GM12878 (cell line): Measurements from ENCODE around the gene LRRC74B. TPM values are rescaled to one million over a fixed set of nuclear protein-coding genes. Genes with fewer than 3 reads are reported as not detected.

ENCODE experiments used
- ATAC-seq: fragments of 200-7000 bp; cut with Tn5 transposase; 3 replicates; pipeline ENCODE4 v1.9.1; 2020; ENCODE audit warnings: mild to moderate bottlenecking, moderate library complexity
- BruUV-seq: library from RNA; stranded (reverse); fragments of 400-500 nt; replicated peaks from 2 replicates; lab custom pipeline; 2021; lab: Mats Ljungman, UMichigan
- CTCF ChIA-PET: fragments of 300-600 bp; sonication (Branson Sonifier 250); formaldehyde crosslinking; extraction: SDS; loops from one replicate; lab custom pipeline; 2021; ENCODE audit warnings: inconsistent platforms; lab: Yijun Ruan, JAX
- POLR2A ChIA-PET: fragments of 350-600 bp; formaldehyde crosslinking; extraction: SDS; loops from one replicate; lab custom pipeline; 2021; ENCODE audit warnings: inconsistent platforms; lab: Charles Lee
- RAD21 ChIA-PET: fragments of 300-600 bp; sonication (Branson Sonifier 250); formaldehyde crosslinking; loops from one replicate; lab custom pipeline; 2023; ENCODE audit warnings: antibody characterized with exemption; ENCODE audit not compliant: unreplicated experiment; lab: Charles Lee
- SMC1A ChIA-PET: fragments of 300-600 bp; sonication (Branson Sonifier 250); formaldehyde crosslinking; loops from one replicate; lab custom pipeline; 2023; ENCODE audit not compliant: unreplicated experiment, uncharacterized antibody; lab: Charles Lee
- DNase-seq: peaks from one replicate; pipeline ENCODE4 v3.0.0-alpha.2; 2011; ENCODE audit warnings: low read depth, low spot score
- FAIRE-seq: peaks from 3 replicates; lab custom pipeline; 2011; peaks lifted over from hg19 to GRCh38; lab: Jason Lieb, UNC
- H2AFZ ChIP-seq: 2 replicates; pipeline ENCODE4 v1.6.0; 2011; ENCODE audit warnings: low read depth, low read length, control low read depth; ENCODE audit not compliant: control insufficient read depth
- H3K27ac ChIP-seq: 2 replicates; pipeline ENCODE4 v1.5.1; 2011; ENCODE audit warnings: control low read depth; ENCODE audit not compliant: control insufficient read depth, insufficient read depth
- H3K27me3 ChIP-seq, 2 experiments: replicated peaks in 1 of 2; 2 replicates each; pipeline versions ENCODE4 v1.6.0 to v1.6.1; 2011; ENCODE audit warnings: low read length in 1 of 2; ENCODE audit not compliant: control insufficient read depth in 2 of 2, insufficient read depth in 2 of 2
- H3K36me3 ChIP-seq, 2 experiments: 2 replicates each; pipeline ENCODE4 v1.5.1; 2011; ENCODE audit warnings: low read length in 1 of 2; ENCODE audit not compliant: control insufficient read depth in 2 of 2, insufficient read depth in 2 of 2
- H3K4me1 ChIP-seq: 2 replicates; pipeline ENCODE4 v1.6.1; 2011; ENCODE audit warnings: mild to moderate bottlenecking, low read length, moderate library complexity, mixed read lengths; ENCODE audit not compliant: control insufficient read depth, insufficient read depth
- H3K4me2 ChIP-seq: 2 replicates; pipeline ENCODE4 v1.6.0; 2011; ENCODE audit warnings: control low read depth; ENCODE audit not compliant: control insufficient read depth, insufficient read depth
- H3K4me3 ChIP-seq: fragments of 200-600 bp; sonication (generic); 2 replicates; pipeline ENCODE4 v1.5.1; 2016
- H3K79me2 ChIP-seq: 2 replicates; pipeline ENCODE4 v1.6.0; 2011; ENCODE audit warnings: low read length; ENCODE audit not compliant: control insufficient read depth, insufficient read depth
- H3K9ac ChIP-seq: 2 replicates; pipeline ENCODE4 v1.8.0; 2011; ENCODE audit warnings: low read length, control low read depth, mixed read lengths; ENCODE audit not compliant: control insufficient read depth, insufficient read depth
- H3K9me3 ChIP-seq: replicated peaks from 3 replicates; pipeline ENCODE4 v1.5.1; 2011; ENCODE audit warnings: mild to moderate bottlenecking, low read length; ENCODE audit not compliant: control insufficient read depth, insufficient read depth
- H4K20me1 ChIP-seq: 2 replicates; pipeline ENCODE4 v1.6.0; 2011; ENCODE audit not compliant: control insufficient read depth, insufficient read depth
- ATF3 ChIP-seq: IDR thresholded peaks from 2 replicates; pipeline ENCODE4 v1.6.1; 2011; ENCODE audit warnings: low read depth, mild to moderate bottlenecking, low read length, moderate library complexity, borderline replicate concordance; ENCODE audit errors: extremely low read depth
- FOXK2 ChIP-seq: fragments of 450-650 bp; IDR thresholded peaks from 2 replicates; pipeline ENCODE4 v1.6.1; 2017; ENCODE audit warnings: mild to moderate bottlenecking, moderate library complexity
- GATAD2B ChIP-seq: fragments of 450-650 bp; conservative IDR thresholded peaks from 2 replicates; pipeline ENCODE4 v1.6.1; 2017; ENCODE audit warnings: low read depth, mild to moderate bottlenecking, moderate library complexity
- KAT2A ChIP-seq: conservative IDR thresholded peaks from 2 replicates; pipeline ENCODE4 v1.6.1; 2011; ENCODE audit warnings: low read depth, low read length; ENCODE audit not compliant: control insufficient read depth
- RFX5 ChIP-seq: IDR thresholded peaks from 2 replicates; pipeline ENCODE4 v1.6.1; 2011; ENCODE audit warnings: low read depth, low read length, improper control_type of control experiment
- RUNX3 ChIP-seq: IDR thresholded peaks from 2 replicates; pipeline ENCODE4 v1.6.1; 2012; ENCODE audit warnings: low read length, inconsistent platforms
- SKIL ChIP-seq: fragments of 450-650 bp; IDR thresholded peaks from 2 replicates; pipeline ENCODE4 v1.6.1; 2017; ENCODE audit warnings: mild to moderate bottlenecking, low read depth, inconsistent platforms; ENCODE audit not compliant: poor library complexity, severe bottlenecking
- SMC3 ChIP-seq: IDR thresholded peaks from 2 replicates; pipeline ENCODE4 v1.6.1; 2011; ENCODE audit warnings: low read length, improper control_type of control experiment, borderline replicate concordance
- STAT1 ChIP-seq: fragments of 450-650 bp; conservative IDR thresholded peaks from 2 replicates; pipeline ENCODE4 v1.6.1; 2014; ENCODE audit warnings: antibody characterized with exemption, mild to moderate bottlenecking
- TAF1 ChIP-seq: IDR thresholded peaks from 2 replicates; pipeline ENCODE4 v1.6.1; 2011; ENCODE audit warnings: mild to moderate bottlenecking, low read depth, low read length, borderline replicate concordance
- ZNF622 ChIP-seq: fragments of 450-650 bp; IDR thresholded peaks from 2 replicates; pipeline ENCODE4 v1.6.1; 2017; ENCODE audit warnings: mild to moderate bottlenecking, inconsistent platforms
- WGBS: methylation state at CpG from one replicate; pipeline ENCODE4 v1.1.6; 2016; ENCODE audit warnings: low lambda C conversion rate; ENCODE audit not compliant: insufficient replicate concordance, insufficient coverage; ENCODE audit errors: missing lambda C conversion rate; 5-methylcytosine and 5-hydroxymethylcytosine counted together
- in situ Hi-C: fragments of 300-500 bp; cut with MboI; formaldehyde crosslinking; loops from 9 replicates; pipeline ENCODE4 v1.14.3; 2018; ENCODE audit warnings: mixed read lengths
- intact Hi-C: fragments of 100-400 bp; cut with micrococcal nuclease; formaldehyde crosslinking; loops from one replicate; pipeline ENCODE4 v1.14.2; 2022; ENCODE audit not compliant: unreplicated experiment
- polyA plus RNA-seq, 11 experiments: library from polyadenylated mRNA; depleted of rRNA in 4 of 11; unstranded in 6 of 11; stranded (reverse) in 5 of 11; fragments of >200 nt; fragmentation: Nextera tagmentation in 4 of 11; fragmentation: Illumina TruSeq in 1 of 11; extraction: Ambion mirVana in 4 of 11; extraction: Trizol in 1 of 11; gene quantifications; 1 replicate in 1 of 11; 2 replicates in 10 of 11; pipeline versions ENCODE4 v1.2.1 to v1.2.3, GENCODE V29; 2011 to 2016; ENCODE audit warnings: inconsistent platforms in 2 of 11, missing spikeins in 2 of 11, low read depth in 1 of 11
- total RNA-seq, 4 experiments: library from RNA; depleted of rRNA in 3 of 4; stranded (reverse); fragments of >200 nt in 3 of 4; fragmentation: Illumina TruSeq in 1 of 4; extraction: Trizol in 1 of 4; gene quantifications; 2 replicates each; pipeline versions ENCODE4 v1.2.1 to v1.2.3, GENCODE V29; 2013 to 2021

LRRC74B gene
- total and polyA plus RNA-seq, 10 of the 15 experiments (the other 5 are each of a cell fraction or from before 2014, with no cell fraction given) = not detected

- RAD21 ChIA-PET = no interaction called here
- BruUV-seq = no TSS peak
- TF ChIP-seq GATAD2B (0 out of 2 replicates have a peak, but pooled peaks have one; percentile 20), SKIL (no peak)
- TF ChIP-seq, all 136 proteins: peak for 1
- Histone ChIP-seq H4K20me1 (no peaks in the 10 kb centered on the region), H3K9me3 (no peaks in the 10 kb centered on the region), H3K4me1 (peaks cover 7% of the 10 kb centered on the region), H3K27me3 (no peaks in the 10 kb centered on the region; a peak in 2 of 4 replicates), H3K79me2 (no peaks in the 10 kb centered on the region), H2AFZ (no peak overlapping the region; the same call in 1 of the 2 replicates), H3K4me2 (peak overlapping the region; percentile 76; the same call in 1 of the 2 replicates), H3K9ac (no peak overlapping the region), H3K4me3 (peak overlapping the region; percentile 45), H3K36me3 (no peaks in the 10 kb centered on the region), H3K27ac (no peak overlapping the region)
- WGBS = 29% methylated on average over 23 of the region's 24 CpGs
- SMC1A ChIA-PET = no interaction called here
- intact Hi-C loops = no loop called here
- in situ Hi-C loops = no loop called here
- CTCF ChIA-PET = no interaction called here
- FAIRE-seq (no peak), DNase-seq (no peak), ATAC-seq (no peak; the same call in 2 of the 3 replicates)
- POLR2A ChIA-PET = interaction anchor here (1.3 kb wide), 1 partner anchor 11 kb away, joined by 4 read pairs; no protein-coding TSS in a partner anchor
These were observed 32.0 kb upstream of the LRRC74B start for GRCh38 chr22:21013657-21014201.

- Histone ChIP-seq H4K20me1 (no peaks in the 10 kb centered on the region), H3K4me3 (peak overlapping the region; percentile 45), H3K27me3 (no peaks in the 10 kb centered on the region; a peak in 2 of 4 replicates), H2AFZ (no peak overlapping the region; the same call in 1 of the 2 replicates), H3K36me3 (no peaks in the 10 kb centered on the region), H3K4me2 (peak overlapping the region; percentile 76), H3K4me1 (peaks cover 7% of the 10 kb centered on the region), H3K79me2 (no peaks in the 10 kb centered on the region), H3K9me3 (no peaks in the 10 kb centered on the region), H3K27ac (no peak overlapping the region), H3K9ac (no peak overlapping the region)
- intact Hi-C loops = no loop called here
- POLR2A ChIA-PET = no interaction called here
- SMC1A ChIA-PET = interaction anchor here (1.1 kb wide), 1 partner anchor 11 kb away, joined by 3 read pairs; no protein-coding TSS in a partner anchor
- CTCF ChIA-PET = no interaction called here
- under 1% methylated on average over 40 of the region's 40 CpGs for WGBS
- RAD21 ChIA-PET = no interaction called here
- in situ Hi-C loops = no loop called here
- peak; percentile 96 for ATAC-seq
- peak; percentile 43 for DNase-seq
- BruUV-seq = no TSS peak
- peak; percentile 96 for FAIRE-seq
- 0 out of 2 replicates have a peak, but pooled peaks have one; percentile 31 for TF ChIP-seq RUNX3
- TF ChIP-seq SKIL = no peak
- TF ChIP-seq STAT1 = no peak
- no peak for TF ChIP-seq ATF3
- TF ChIP-seq SMC3 = no peak
- TF ChIP-seq KAT2A = no peak
- no peak for TF ChIP-seq ZNF622
- TF ChIP-seq GATAD2B = no peak
- no peak for TF ChIP-seq FOXK2
- TF ChIP-seq TAF1 = no peak
- peak; percentile 72 for TF ChIP-seq RFX5
These were observed 31.5 kb upstream of the LRRC74B start for GRCh38 chr22:21014202-21014725.
